GM12891 (cell line): Measurements from ENCODE around the gene BST2.

ENCODE experiments used
- DNase-seq: peaks from one replicate; pipeline ENCODE4 v3.0.0; 2011; ENCODE audit warnings: low spot score; ENCODE audit not compliant: insufficient read length
- FAIRE-seq: peaks from 2 replicates; lab custom pipeline; 2011; peaks lifted over from hg19 to GRCh38; lab: Jason Lieb, UNC
- PAX5 ChIP-seq: IDR thresholded peaks from 2 replicates; pipeline ENCODE4 v1.6.1; 2011; ENCODE audit warnings: low read length, moderate library complexity, mild to moderate bottlenecking; ENCODE audit not compliant: insufficient read depth, severe bottlenecking
- POLR2A ChIP-seq: IDR thresholded peaks from 2 replicates; pipeline ENCODE4 v1.6.1; 2011; ENCODE audit warnings: low read depth, low read length, control low read depth
- POLR2AphosphoS5 ChIP-seq: IDR thresholded peaks from 2 replicates; pipeline ENCODE4 v1.6.1; 2011; ENCODE audit warnings: low read depth, low read length, control low read depth
- POU2F2 ChIP-seq: IDR thresholded peaks from 2 replicates; pipeline ENCODE4 v1.6.1; 2011; ENCODE audit warnings: low read depth, mild to moderate bottlenecking, control low read depth, low read length, moderate library complexity
- SPI1 ChIP-seq: IDR thresholded peaks from 2 replicates; pipeline ENCODE4 v1.6.1; 2011; ENCODE audit warnings: low read depth, low read length, control low read depth
- TAF1 ChIP-seq: IDR thresholded peaks from 2 replicates; pipeline ENCODE4 v1.6.1; 2011; ENCODE audit warnings: low read depth, low read length, control low read depth

BST2 gene

DNA sequence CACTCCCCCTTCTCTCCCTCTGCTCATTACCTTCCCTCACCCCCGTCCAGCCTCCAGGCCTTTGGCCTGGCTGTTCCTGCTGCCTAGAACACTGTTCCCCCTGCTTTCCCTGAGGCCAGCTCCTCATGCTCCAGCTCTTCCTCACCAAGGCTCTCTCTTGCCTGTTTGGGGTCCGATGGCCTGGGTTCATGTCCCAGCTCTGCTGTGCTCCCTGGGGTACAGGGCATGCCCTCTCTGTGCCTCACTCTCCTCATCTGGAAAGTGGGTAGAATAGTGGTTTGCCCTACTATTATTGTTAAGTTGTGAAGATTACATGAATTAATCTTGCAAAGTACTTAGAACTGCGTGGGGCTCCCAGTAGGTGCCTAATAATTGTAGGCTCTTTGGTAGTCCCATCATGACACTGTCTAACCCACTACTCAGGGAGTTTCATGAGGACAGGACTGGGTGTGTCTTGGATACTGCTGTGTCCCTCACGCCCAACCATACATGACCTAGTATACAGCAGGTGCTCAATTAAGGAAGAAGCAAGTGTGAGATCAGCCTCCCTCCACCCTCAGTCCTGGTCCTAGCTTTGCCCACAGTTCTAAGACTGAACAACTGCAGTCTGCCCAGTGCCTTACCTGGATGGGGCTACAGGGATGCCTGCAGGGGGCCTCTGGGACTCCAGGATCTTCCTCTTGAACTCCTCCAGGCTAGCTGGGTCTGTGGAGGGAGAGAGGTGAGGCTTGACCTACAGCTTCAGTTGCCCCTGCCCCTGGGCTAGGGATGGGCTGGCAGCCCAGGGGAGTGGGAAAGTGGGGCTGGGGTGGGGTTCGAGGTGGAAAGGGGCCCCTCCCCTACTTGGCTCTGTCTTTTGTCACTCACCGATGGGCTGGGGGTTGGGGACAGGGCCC is 45.3 kb downstream of the BST2 start:
- no peak for TF ChIP-seq POLR2A
- no peak for FAIRE-seq
- DNase-seq, result no peak

DNA sequence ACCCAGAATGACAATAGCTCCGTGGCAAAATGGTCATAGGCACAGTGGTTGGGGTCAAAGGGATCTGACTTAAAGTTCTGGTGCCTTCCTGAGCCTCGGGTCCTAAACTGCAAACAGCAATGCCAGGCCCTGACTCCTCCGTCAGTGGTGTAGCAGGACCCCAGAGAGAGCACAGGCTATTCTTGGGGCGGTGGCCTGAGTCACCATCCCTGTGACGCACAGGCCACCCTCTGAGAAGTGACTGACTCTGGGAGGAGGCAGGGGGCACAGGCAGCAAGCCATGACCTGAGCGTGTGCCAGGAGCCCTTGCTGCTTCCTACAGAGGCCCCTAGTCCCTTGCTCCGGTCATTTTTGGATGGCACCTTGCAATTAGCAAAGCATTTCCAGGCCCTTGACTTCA is 47.0 kb downstream of the BST2 start:
- no peak for DNase-seq
- FAIRE-seq, result no peak
- TF ChIP-seq POLR2AphosphoS5 (no peak), SPI1 (no peak), POU2F2 (no peak), POLR2A (no peak), PAX5 (no peak), TAF1 (no peak)

DNA sequence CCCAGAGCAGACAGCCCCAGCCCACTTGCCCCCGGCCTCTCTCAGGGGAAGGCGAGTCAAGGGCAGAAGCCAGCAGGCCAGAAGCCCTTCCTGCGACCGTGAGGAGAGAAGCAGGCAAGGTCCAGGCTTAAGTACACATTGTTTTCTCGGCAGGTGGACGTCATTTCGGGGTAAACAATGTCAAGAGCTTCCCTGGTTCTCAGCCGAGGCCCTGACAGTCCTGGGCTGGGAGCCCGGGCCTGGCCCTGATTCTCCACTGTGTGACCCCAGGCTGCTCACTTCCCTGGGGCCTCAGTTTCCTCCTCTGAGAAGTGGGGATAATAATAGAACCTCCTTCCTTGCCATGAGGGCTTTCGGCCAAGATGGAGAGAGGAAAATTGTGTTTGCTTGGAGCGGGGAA is 47.7 kb downstream of the BST2 start:
- no peak for TF ChIP-seq TAF1
- no peak for TF ChIP-seq POLR2AphosphoS5
- no peak for TF ChIP-seq POU2F2
- TF ChIP-seq PAX5, result no peak
- no peak for TF ChIP-seq POLR2A
- TF ChIP-seq SPI1, result no peak
- no peak for DNase-seq
- no peak for FAIRE-seq

DNA sequence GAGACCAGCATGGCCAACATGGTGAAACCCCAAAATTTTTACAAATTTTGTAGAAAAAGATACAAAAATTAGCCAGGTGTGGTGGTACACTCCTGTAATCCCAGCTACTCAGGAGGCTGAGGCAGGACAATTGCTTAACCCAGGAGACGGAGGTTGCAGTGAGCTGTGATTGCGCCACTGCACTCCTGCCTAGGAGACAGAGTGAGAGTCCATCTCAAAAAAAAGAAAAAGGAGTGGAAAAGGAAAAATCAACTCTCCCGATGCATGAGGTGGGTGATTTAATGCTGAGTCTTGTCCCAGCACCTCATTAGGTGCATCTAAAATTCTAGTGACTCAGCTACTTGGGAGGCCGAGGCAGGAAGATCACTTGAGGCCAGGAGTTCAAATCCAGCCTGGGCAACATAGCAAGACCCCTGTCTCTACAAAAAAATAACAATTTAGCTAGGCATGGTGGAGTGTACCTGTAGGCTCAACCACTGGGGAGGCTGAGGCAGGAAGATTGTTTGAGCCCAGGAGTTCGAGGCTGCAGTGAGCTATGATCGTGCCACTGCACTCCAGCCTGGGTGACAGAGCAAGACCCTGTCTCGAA is 48.3 kb downstream of the BST2 start:
- TF ChIP-seq POLR2AphosphoS5 (no peak), PAX5 (no peak), TAF1 (no peak), POLR2A (no peak), POU2F2 (no peak), SPI1 (no peak)
- FAIRE-seq (no peak), DNase-seq (no peak)

DNA sequence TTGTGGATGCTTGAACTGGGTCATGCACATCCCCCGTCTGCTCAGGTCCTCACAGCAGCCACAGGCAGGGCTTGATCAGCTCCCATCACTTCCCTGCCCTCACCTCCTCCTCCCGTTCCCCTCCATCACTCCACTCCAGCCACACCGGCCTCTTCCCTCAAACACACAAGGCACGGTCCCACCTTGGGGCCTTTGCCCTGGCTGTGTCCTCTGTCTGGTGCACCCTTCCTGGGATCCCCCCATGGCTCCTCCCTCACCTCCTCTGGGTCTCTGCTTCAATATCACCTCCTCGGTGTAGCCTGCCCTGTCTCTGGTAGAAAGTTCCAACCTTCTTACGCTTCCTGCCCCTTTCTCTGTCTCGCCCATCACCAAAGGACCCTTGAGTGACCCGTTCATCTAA is 52.0 kb downstream of the BST2 start:
- no peak for TF ChIP-seq POLR2AphosphoS5
- TF ChIP-seq TAF1, result no peak
- TF ChIP-seq POLR2A, result no peak
- no peak for TF ChIP-seq SPI1
- DNase-seq (no peak), FAIRE-seq (no peak)
